Measurements from ENCODE around the gene TENM3. TPM values are rescaled to one million over a fixed set of nuclear protein-coding genes. Genes with fewer than 3 reads are reported as not detected.

Gene TENM3
- polyA plus RNA-seq, 1 experiment = 9.2 TPM

DNA sequence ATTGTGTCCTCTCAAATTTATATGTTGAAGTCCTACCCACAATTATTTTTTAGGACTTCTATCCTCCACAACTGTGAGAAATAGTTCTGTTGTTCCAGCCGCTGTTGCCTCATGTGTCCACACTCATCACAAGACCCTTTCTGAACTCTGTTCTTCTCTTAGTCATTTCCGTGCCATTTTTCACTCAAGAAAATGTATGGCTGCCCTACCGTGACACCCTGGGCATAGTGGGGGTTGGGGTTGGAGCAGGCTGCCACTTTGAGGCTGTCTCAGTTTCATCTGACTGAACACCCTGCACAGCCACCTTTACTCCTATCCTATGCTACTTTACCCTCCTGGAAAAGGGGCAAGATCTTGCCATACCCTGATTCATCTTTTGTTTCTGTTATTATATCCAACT, 319.1 kb downstream of the TENM3 start:
- DNase-seq (ENCODE audit: low read depth) = no peak
- ChIA-PET POLR2A (no interaction called here), CTCF (interaction anchor here (0.6 kb wide), 1 partner anchor 8 kb away, joined by 3 read pairs; no protein-coding TSS in a partner anchor)
- TF ChIP-seq, protein P1, sequence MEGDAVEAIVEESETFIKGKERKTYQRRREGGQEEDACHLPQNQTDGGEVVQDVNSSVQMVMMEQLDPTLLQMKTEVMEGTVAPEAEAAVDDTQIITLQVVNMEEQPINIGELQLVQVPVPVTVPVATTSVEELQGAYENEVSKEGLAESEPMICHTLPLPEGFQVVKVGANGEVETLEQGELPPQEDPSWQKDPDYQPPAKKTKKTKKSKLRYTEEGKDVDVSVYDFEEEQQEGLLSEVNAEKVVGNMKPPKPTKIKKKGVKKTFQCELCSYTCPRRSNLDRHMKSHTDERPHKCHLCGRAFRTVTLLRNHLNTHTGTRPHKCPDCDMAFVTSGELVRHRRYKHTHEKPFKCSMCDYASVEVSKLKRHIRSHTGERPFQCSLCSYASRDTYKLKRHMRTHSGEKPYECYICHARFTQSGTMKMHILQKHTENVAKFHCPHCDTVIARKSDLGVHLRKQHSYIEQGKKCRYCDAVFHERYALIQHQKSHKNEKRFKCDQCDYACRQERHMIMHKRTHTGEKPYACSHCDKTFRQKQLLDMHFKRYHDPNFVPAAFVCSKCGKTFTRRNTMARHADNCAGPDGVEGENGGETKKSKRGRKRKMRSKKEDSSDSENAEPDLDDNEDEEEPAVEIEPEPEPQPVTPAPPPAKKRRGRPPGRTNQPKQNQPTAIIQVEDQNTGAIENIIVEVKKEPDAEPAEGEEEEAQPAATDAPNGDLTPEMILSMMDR (IDR thresholded peaks at IDR 0.05; ENCODE audit: insufficient read depth, low read depth, low read length) = no peak
- Histone ChIP-seq H3K4me3 (ENCODE audit: low read depth, low read length) (no peak overlapping the region), H3K27me3 (ENCODE audit: control insufficient read depth, insufficient read depth, low read length) (no peaks in the 10 kb centered on the region), H3K36me3 (ENCODE audit: control insufficient read depth, insufficient read depth, low read length) (no peaks in the 10 kb centered on the region)

DNA sequence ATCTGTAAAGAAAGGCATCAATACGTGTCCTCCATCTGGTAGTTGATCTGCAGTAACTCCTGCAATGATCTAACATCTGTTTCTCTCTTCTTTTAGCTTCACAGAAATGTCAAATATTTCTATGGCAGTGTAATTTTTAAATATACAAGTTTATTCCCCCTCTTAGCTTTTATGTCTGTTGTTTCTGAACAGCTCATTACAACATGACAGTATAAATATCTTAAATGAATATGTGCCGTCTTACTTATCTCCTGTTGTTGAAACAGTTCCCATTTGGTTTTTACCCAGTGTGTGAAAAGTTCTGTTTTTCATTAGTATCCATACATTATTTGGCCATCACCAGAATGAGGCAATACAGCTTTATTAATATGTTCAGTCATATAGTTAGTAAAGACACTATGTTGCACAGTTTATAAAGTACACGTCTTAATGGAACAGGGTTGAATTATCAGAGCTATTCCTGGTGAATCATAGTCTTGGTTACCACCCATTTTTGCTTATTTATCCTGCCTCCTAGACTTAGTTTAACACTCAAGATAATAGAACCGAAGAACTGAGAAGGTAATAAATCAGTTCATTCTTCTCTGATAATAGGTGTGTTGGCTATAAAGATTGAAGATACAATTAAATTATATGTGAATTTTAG, 321.6 kb downstream of the TENM3 start:
- DNase-seq (ENCODE audit: low read depth) = no peak
- TF ChIP-seq, protein P1 (IDR thresholded peaks at IDR 0.05; ENCODE audit: insufficient read depth, low read depth, low read length) = no peak
- no peaks in the 10 kb centered on the region for H3K36me3 ChIP-seq (ENCODE audit: control insufficient read depth, insufficient read depth, low read length)
- CTCF ChIA-PET = interaction anchor here (1.1 kb wide), 1 partner anchor 13 kb away, joined by 3 read pairs; no protein-coding TSS in a partner anchor
- POLR2A ChIA-PET = no interaction called here
- no peaks in the 10 kb centered on the region for H3K27me3 ChIP-seq (ENCODE audit: control insufficient read depth, insufficient read depth, low read length)
- H3K4me3 ChIP-seq (ENCODE audit: low read depth, low read length) = no peak overlapping the region

DNA sequence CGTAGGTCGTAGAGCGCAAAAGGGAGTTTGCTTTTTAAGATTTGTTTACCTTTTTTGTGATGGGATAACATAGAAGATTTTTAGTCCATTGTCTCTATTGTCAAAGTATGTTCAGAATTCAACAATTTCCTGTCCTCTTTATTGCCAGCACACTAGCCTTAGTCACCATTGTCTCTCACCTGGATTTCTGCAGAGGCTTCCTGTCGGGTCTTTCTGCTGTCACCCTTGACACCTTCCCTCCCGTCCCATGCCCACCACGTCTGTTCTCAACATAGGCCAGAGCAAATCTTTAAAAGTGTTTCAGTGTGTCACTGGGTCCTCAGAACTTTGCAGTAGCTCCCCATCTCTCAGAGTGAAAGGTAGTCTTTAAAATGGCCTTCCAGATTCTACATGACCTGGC, 323.9 kb downstream of the TENM3 start:
- TF ChIP-seq, protein P1 (IDR thresholded peaks at IDR 0.05; ENCODE audit: insufficient read depth, low read depth, low read length) = no peak
- H3K36me3 ChIP-seq (ENCODE audit: control insufficient read depth, insufficient read depth, low read length) = no peaks in the 10 kb centered on the region
- no peak for DNase-seq (ENCODE audit: low read depth)
- H3K4me3 ChIP-seq (ENCODE audit: low read depth, low read length) = no peak overlapping the region
- ChIA-PET CTCF (no interaction called here), POLR2A (no interaction called here)
- no peaks in the 10 kb centered on the region for H3K27me3 ChIP-seq (ENCODE audit: control insufficient read depth, insufficient read depth, low read length)

DNA sequence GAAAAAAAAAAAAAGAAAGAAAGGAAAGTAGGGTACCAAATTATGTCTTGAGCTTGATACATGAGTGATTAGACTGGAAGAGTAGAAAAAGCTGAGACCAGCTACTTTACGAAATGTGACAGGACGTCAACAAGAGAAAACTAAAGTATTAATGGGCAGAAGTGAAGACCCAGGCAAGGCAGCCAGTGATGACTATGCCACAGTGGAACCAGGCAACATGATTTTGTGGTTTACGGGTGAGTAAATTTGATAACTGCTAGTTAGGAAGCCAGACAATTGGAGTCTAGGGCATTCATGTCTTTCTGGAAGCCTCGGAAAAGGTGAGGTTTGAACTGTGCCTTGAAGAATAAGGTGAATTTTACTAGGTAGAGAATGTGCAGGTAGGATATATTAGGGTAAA, 326.4 kb downstream of the TENM3 start:
- Histone ChIP-seq H3K36me3 (ENCODE audit: control insufficient read depth, insufficient read depth, low read length) (no peaks in the 10 kb centered on the region), H3K4me3 (ENCODE audit: low read depth, low read length) (no peak overlapping the region), H3K27me3 (ENCODE audit: control insufficient read depth, insufficient read depth, low read length) (no peaks in the 10 kb centered on the region)
- DNase-seq (ENCODE audit: low read depth) = no peak
- POLR2A ChIA-PET = no interaction called here
- TF ChIP-seq, protein P1 (IDR thresholded peaks at IDR 0.05; ENCODE audit: insufficient read depth, low read depth, low read length) = no peak
- CTCF ChIA-PET = no interaction called here

DNA sequence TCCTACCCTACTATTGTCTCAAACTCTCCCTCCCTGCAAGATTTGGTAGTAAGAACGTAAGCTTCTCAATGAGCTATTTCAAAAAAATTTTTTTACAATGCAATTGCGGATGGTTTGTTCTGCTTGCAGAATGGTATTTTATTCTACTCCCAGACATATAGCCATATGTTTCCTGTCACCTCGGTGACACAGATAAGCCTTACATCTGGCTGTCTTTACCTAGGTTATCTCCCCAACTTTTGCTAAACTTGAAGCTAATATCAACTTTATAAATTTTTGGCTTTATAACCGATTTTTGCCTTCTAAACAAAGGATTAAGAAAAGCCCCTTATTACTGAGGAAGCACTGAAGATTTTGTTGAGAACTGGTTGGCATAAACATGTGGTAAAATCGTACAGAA, 331.5 kb downstream of the TENM3 start:
- POLR2A ChIA-PET = no interaction called here

More for the DNA sequence above, 331.5 kb downstream of the TENM3 start:
- CTCF ChIA-PET = no interaction called here
- no peak for DNase-seq (ENCODE audit: low read depth)
- Histone ChIP-seq H3K36me3 (ENCODE audit: control insufficient read depth, insufficient read depth, low read length) (no peaks in the 10 kb centered on the region), H3K4me3 (ENCODE audit: low read depth, low read length) (no peak overlapping the region), H3K27me3 (ENCODE audit: control insufficient read depth, insufficient read depth, low read length) (no peaks in the 10 kb centered on the region)
- TF ChIP-seq, protein P1 (IDR thresholded peaks at IDR 0.05; ENCODE audit: insufficient read depth, low read depth, low read length) = no peak

Data from BJ (cell line).